ENCODE data around the gene NCOA5.

The NCOA5 gene

GRCh38 chr20:46123482-46124245 lies 33.9 kb upstream of the NCOA5 start:
- Mint-ChIP-seq H3K4me3 (no peak overlapping the region), H3K9me3 (no peaks in the 10 kb centered on the region), H3K36me3 (ENCODE audit: low read depth) (peaks cover 21% of the 10 kb centered on the region), H3K27ac (no peak overlapping the region), H3K4me1 (ENCODE audit: low read depth) (peaks cover 8% of the 10 kb centered on the region), H3K27me3 (no peaks in the 10 kb centered on the region)

GRCh38 chr20:46122516-46123481 lies 33.0 kb upstream of the NCOA5 start:
- Mint-ChIP-seq H3K36me3 (ENCODE audit: low read depth) (peaks cover 21% of the 10 kb centered on the region), H3K4me3 (no peak overlapping the region), H3K27me3 (no peaks in the 10 kb centered on the region), H3K9me3 (no peaks in the 10 kb centered on the region), H3K4me1 (ENCODE audit: low read depth) (peaks cover 13% of the 10 kb centered on the region), H3K27ac (no peak overlapping the region)

DNA sequence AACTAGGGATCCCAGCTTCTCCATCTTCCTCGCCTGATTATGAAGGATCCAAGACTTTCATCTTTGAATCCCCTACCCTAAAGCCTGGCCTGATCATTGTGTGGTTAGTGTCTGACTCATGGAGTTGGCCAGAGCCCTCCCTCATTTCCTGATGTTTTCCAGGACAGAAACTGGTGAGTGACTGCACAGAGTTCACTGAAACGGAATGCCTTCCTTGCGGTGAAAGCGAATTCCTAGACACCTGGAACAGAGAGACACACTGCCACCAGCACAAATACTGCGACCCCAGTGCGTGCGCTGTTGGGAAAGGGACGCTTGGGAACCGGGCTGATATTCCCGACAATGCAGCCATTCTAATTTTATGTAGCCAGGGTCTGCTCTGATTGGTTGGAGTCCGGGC lies 32.3 kb upstream of the NCOA5 start:
- H3K9me3 Mint-ChIP-seq, result no peaks in the 10 kb centered on the region
- H3K27me3 Mint-ChIP-seq, result no peaks in the 10 kb centered on the region
- H3K4me1 Mint-ChIP-seq (ENCODE audit: low read depth), result peaks cover 18% of the 10 kb centered on the region
- H3K36me3 Mint-ChIP-seq (ENCODE audit: low read depth), result peaks cover 21% of the 10 kb centered on the region
- no peak overlapping the region for H3K27ac Mint-ChIP-seq
- no peak overlapping the region for H3K4me3 Mint-ChIP-seq

- no peaks in the 10 kb centered on the region for H3K9me3 Mint-ChIP-seq
- peaks cover 18% of the 10 kb centered on the region for H3K4me1 Mint-ChIP-seq (ENCODE audit: low read depth)
- H3K27ac Mint-ChIP-seq, result no peak overlapping the region
- no peaks in the 10 kb centered on the region for H3K27me3 Mint-ChIP-seq
- H3K4me3 Mint-ChIP-seq, result peak overlapping the region; percentile 94
- peaks cover 21% of the 10 kb centered on the region for H3K36me3 Mint-ChIP-seq (ENCODE audit: low read depth)
Observed at GRCh38 chr20:46121184-46121930, 31.6 kb upstream of the NCOA5 start.

GRCh38 chr20:46120136-46120535 lies 30.4 kb upstream of the NCOA5 start:
- Mint-ChIP-seq H3K36me3 (ENCODE audit: low read depth) (peaks cover 17% of the 10 kb centered on the region), H3K27me3 (peaks cover 6% of the 10 kb centered on the region), H3K4me1 (ENCODE audit: low read depth) (peaks cover 23% of the 10 kb centered on the region), H3K9me3 (no peaks in the 10 kb centered on the region), H3K27ac (no peak overlapping the region), H3K4me3 (peak overlapping the region; percentile 94)

- Mint-ChIP-seq H3K9me3 (no peaks in the 10 kb centered on the region), H3K4me3 (peak overlapping the region; percentile 94), H3K36me3 (ENCODE audit: low read depth) (peaks cover 17% of the 10 kb centered on the region), H3K4me1 (ENCODE audit: low read depth) (peaks cover 23% of the 10 kb centered on the region), H3K27me3 (peaks cover 6% of the 10 kb centered on the region), H3K27ac (no peak overlapping the region)
Observed at GRCh38 chr20:46119547-46119946, 29.8 kb upstream of the NCOA5 start.

DNA sequence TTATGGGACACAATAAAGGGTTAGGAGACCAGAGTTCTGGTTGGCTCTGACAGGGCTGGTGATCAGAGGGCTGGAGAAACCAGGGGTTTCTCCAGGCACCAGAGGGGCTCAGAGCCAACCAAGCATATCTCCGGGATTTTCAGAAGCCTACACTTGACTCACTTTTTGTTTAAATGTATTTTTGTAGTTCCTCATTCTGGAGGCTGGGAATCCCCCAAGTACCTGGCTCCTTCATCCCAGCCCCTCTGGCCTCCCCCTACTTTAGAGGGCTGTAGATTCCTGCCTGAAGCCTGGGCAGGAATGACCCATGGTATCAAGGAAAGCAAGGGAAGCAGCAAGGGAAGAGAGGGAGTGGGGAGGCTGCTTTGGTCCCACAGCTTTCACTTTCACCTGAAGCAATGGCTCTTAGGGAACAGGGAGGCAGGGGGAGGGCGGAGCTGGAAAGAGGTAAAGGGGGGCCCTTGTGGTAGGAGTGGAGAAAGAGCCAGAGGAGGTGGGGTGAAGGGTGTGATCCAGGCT lies 29.3 kb upstream of the NCOA5 start:
- H3K27ac Mint-ChIP-seq, result no peak overlapping the region
- peak overlapping the region; percentile 94 for H3K4me3 Mint-ChIP-seq
- H3K36me3 Mint-ChIP-seq (ENCODE audit: low read depth), result peaks cover 17% of the 10 kb centered on the region
- peaks cover 8% of the 10 kb centered on the region for H3K27me3 Mint-ChIP-seq
- H3K4me1 Mint-ChIP-seq (ENCODE audit: low read depth), result peaks cover 23% of the 10 kb centered on the region
- no peaks in the 10 kb centered on the region for H3K9me3 Mint-ChIP-seq

- peak overlapping the region; percentile 96 for H3K27ac Mint-ChIP-seq
- H3K4me1 Mint-ChIP-seq (ENCODE audit: low read depth), result peaks cover 20% of the 10 kb centered on the region
Observed at GRCh38 chr20:46118481-46119020, 28.8 kb upstream of the NCOA5 start.

GRCh38 chr20:46117704-46118467 lies 28.1 kb upstream of the NCOA5 start, which contains the start of gene CD40:
CD40 (plus strand) TSS chr20:46118314; CDS start chr20:46118344, 30 bp downstream.
- peaks cover 11% of the 10 kb centered on the region for H3K27me3 Mint-ChIP-seq
- H3K36me3 Mint-ChIP-seq (ENCODE audit: low read depth), result peaks cover 9% of the 10 kb centered on the region
- peak within 1 kb of the TSS; percentile 96 for H3K27ac Mint-ChIP-seq
- H3K4me1 Mint-ChIP-seq (ENCODE audit: low read depth), result peaks cover 15% of the 10 kb centered on the region
- H3K9me3 Mint-ChIP-seq, result no peaks in the 10 kb centered on the region
- H3K4me3 Mint-ChIP-seq, result peak within 1 kb of the TSS; percentile 94

More at GRCh38 chr20:46118481-46119020, 28.8 kb upstream of the NCOA5 start:
- Mint-ChIP-seq H3K4me3 (peak overlapping the region; percentile 94), H3K36me3 (ENCODE audit: low read depth) (peaks cover 13% of the 10 kb centered on the region), H3K9me3 (no peaks in the 10 kb centered on the region), H3K27me3 (peaks cover 11% of the 10 kb centered on the region)

DNA sequence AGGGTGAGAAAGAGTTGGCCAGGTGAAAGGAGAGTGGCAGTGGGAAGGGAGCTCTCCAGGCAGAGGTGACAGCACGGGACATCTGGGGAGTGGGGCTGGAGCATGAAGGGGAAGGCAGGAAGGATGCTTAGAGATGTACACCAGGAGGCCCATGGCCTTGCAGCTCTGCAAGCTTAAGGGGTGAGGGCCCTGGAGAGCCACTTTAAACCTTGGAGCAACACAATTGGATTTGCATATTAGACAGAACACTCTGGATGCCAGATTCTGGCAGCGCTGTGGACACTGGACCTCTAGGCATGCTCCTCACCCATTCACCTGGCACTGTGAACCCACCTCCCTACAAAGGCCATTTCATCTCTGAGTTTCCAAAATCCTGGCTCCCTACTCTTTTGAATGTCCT lies 24.7 kb upstream of the NCOA5 start:
- Mint-ChIP-seq H3K36me3 (ENCODE audit: low read depth) (no peaks in the 10 kb centered on the region), H3K27ac (no peak overlapping the region), H3K27me3 (peaks cover 17% of the 10 kb centered on the region), H3K9me3 (no peaks in the 10 kb centered on the region), H3K4me1 (ENCODE audit: low read depth) (peaks cover 27% of the 10 kb centered on the region), H3K4me3 (no peak overlapping the region)

GRCh38 chr20:46113113-46113470 lies 23.3 kb upstream of the NCOA5 start:
- Mint-ChIP-seq H3K36me3 (ENCODE audit: low read depth) (no peaks in the 10 kb centered on the region), H3K27ac (no peak overlapping the region), H3K27me3 (peaks cover 27% of the 10 kb centered on the region), H3K9me3 (no peaks in the 10 kb centered on the region), H3K4me1 (ENCODE audit: low read depth) (peaks cover 25% of the 10 kb centered on the region), H3K4me3 (no peak overlapping the region)

GRCh38 chr20:46112430-46113112 lies 22.8 kb upstream of the NCOA5 start:
- Mint-ChIP-seq H3K9me3 (no peaks in the 10 kb centered on the region), H3K4me1 (ENCODE audit: low read depth) (peaks cover 20% of the 10 kb centered on the region), H3K4me3 (no peak overlapping the region), H3K36me3 (ENCODE audit: low read depth) (no peaks in the 10 kb centered on the region), H3K27ac (no peak overlapping the region), H3K27me3 (peaks cover 28% of the 10 kb centered on the region)

GRCh38 chr20:46111836-46112212 lies 22.1 kb upstream of the NCOA5 start:
- H3K27ac Mint-ChIP-seq, result peak overlapping the region; percentile 36
- peaks cover 35% of the 10 kb centered on the region for H3K27me3 Mint-ChIP-seq

More at GRCh38 chr20:46111836-46112212, 22.1 kb upstream of the NCOA5 start:
- Mint-ChIP-seq H3K4me1 (ENCODE audit: low read depth) (peaks cover 20% of the 10 kb centered on the region), H3K36me3 (ENCODE audit: low read depth) (no peaks in the 10 kb centered on the region), H3K9me3 (no peaks in the 10 kb centered on the region), H3K4me3 (no peak overlapping the region)

Data from stimulated activated naive CD8-positive, alpha-beta T cell treated with anti-CD3 and anti-CD28 coated beads, Interleukin-15, Interleukin-2, amounts not matched to agents 100 ng/mL and 50 ng/mL, for 24 hours (primary cell).